Gastroesophageal sphincter (tissue), 4 donors: Measurements from ENCODE around the gene KIF12. TPM values are rescaled to one million over a fixed set of nuclear protein-coding genes. Genes with fewer than 3 reads are reported as not detected.

Source experiments
- ATAC-seq: fragments of 150-250 bp; one replicate; pipeline ENCODE4 v1.9.1; 2016; ENCODE audit warnings: mild to moderate bottlenecking, moderate library complexity
- H3K27ac ChIP-seq, 4 donors: fragments of 200-600 bp; sonication (generic) in 3 of 4; 1 replicate in 3 of 4; 2 replicates in 1 of 4; pipeline ENCODE4 v1.5.1; 2016 to 2019
- H3K27me3 ChIP-seq: fragments of 200-600 bp; sonication (generic); one replicate; pipeline ENCODE4 v1.5.1; 2019
- H3K36me3 ChIP-seq, 2 donors: fragments of 200-600 bp; sonication (generic); one replicate each; pipeline ENCODE4 v1.5.1; 2019; ENCODE audit warnings: control low read depth in 1 of 2
- H3K4me1 ChIP-seq, 3 donors: fragments of 200-600 bp; sonication (generic); 1 replicate in 2 of 3; 2 replicates in 1 of 3; pipeline ENCODE4 v1.5.1; 2016 to 2019; ENCODE audit warnings: control low read depth in 2 of 3
- H3K4me3 ChIP-seq, 2 donors: fragments of 200-600 bp; sonication (generic); one replicate each; pipeline ENCODE4 v1.5.1; 2019; ENCODE audit warnings: mild to moderate bottlenecking in 1 of 2, moderate library complexity in 1 of 2
- H3K9me3 ChIP-seq, 3 donors: fragments of 200-600 bp; sonication (generic); one replicate each; pipeline ENCODE4 v1.5.1; 2017 to 2019; ENCODE audit warnings: control low read depth in 2 of 3
- CTCF ChIP-seq, 4 experiments: fragments of 200-600 bp in 2 of 4; fragments of 450-650 bp in 2 of 4; sonication (generic) in 1 of 4; IDR thresholded peaks; one replicate each; pipeline ENCODE4 v1.5.1; 2017 to 2019; ENCODE audit warnings: antibody characterized with exemption in 4 of 4, mild to moderate bottlenecking in 2 of 4, moderate library complexity in 2 of 4
- EP300 ChIP-seq: sonication (generic); formaldehyde crosslinking; IDR thresholded peaks from one replicate; pipeline ENCODE4 v1.6.1; 2017; ENCODE audit warnings: antibody characterized with exemption, mild to moderate bottlenecking
- POLR2A ChIP-seq, 2 donors: fragments of 450-650 bp; IDR thresholded peaks; one replicate each; pipeline ENCODE4 v1.6.1; 2017; ENCODE audit warnings: antibody characterized with exemption in 2 of 2, mild to moderate bottlenecking in 2 of 2, moderate library complexity in 1 of 2
- POLR2AphosphoS5 ChIP-seq: sonication (generic); formaldehyde crosslinking; IDR thresholded peaks from one replicate; pipeline ENCODE4 v1.6.1; 2017; ENCODE audit warnings: antibody characterized with exemption
- WGBS, 2 donors: methylation state at CpG; one replicate each; pipeline ENCODE4 v1.1.5; 2018; ENCODE audit warnings: low coverage in 1 of 2; 5-methylcytosine and 5-hydroxymethylcytosine counted together
- total RNA-seq, 4 donors: library from RNA; depleted of rRNA; stranded (reverse); fragments of >200 nt; gene quantifications; one replicate each; pipeline ENCODE4 v1.1.0, GENCODE V29; 2016

KIF12 gene
- total RNA-seq, 4 donors from 2014 or later: not detected

- H3K36me3 ChIP-seq: no peaks in the 10 kb centered on the region
- TF ChIP-seq POLR2AphosphoS5 (no peak), CTCF (IDR thresholded peaks at IDR 0.05) (no peak), EP300 (no peak), POLR2A (IDR thresholded peaks at IDR 0.05) (no peak)
- H3K9me3 ChIP-seq: no peaks in the 10 kb centered on the region
- no peak overlapping the region for H3K27ac ChIP-seq
- no peak overlapping the region for H3K4me3 ChIP-seq
- H3K27me3 ChIP-seq: peaks cover 66% of the 10 kb centered on the region
- WGBS, 2 donors: 85 to 89% methylated on average over 6 to 7 of the region's 9 CpGs
- H3K4me1 ChIP-seq: peaks cover 0 to 19% (median 9%) of the 10 kb centered on the region in 3 donors
- no peak for ATAC-seq
These were observed 16.6 kb upstream of the KIF12 start for GRCh38 chr9:114115654-114116125.

GRCh38 chr9:114114364-114114763 is 15.3 kb upstream of the KIF12 start:
- ATAC-seq: no peak
- no peaks in the 10 kb centered on the region for H3K9me3 ChIP-seq
- TF ChIP-seq POLR2AphosphoS5: no peak
- no peak for TF ChIP-seq POLR2A (IDR thresholded peaks at IDR 0.05)
- no peak for TF ChIP-seq CTCF (IDR thresholded peaks at IDR 0.05)
- TF ChIP-seq EP300: no peak
- no peaks in the 10 kb centered on the region for H3K36me3 ChIP-seq
- H3K27me3 ChIP-seq: peaks cover 62% of the 10 kb centered on the region
- 44 to 64% methylated on average over 2 of the region's 2 CpGs for WGBS, 2 donors
- H3K4me1 ChIP-seq: peaks cover 0 to 19% (median 9%) of the 10 kb centered on the region in 3 donors
- no peak overlapping the region for H3K4me3 ChIP-seq
- no peak overlapping the region for H3K27ac ChIP-seq

GRCh38 chr9:114112778-114113584 is 13.9 kb upstream of the KIF12 start:
- Histone ChIP-seq H3K9me3 (no peaks in the 10 kb centered on the region), H3K27me3 (peaks cover 48% of the 10 kb centered on the region), H3K4me3 (no peak overlapping the region), H3K4me1 (peaks cover 0 to 19% (median 9%) of the 10 kb centered on the region in 3 donors), H3K27ac (peak overlapping the region in 2 of 4 donors; percentile 24 to 43), H3K36me3 (no peaks in the 10 kb centered on the region)
- TF ChIP-seq POLR2AphosphoS5 (peak; percentile 41), CTCF (IDR thresholded peaks at IDR 0.05) (no peak)
- 20 to 32% methylated on average over 1 to 4 of the region's 10 CpGs for WGBS, 2 donors
- peak; percentile 74 for ATAC-seq

DNA sequence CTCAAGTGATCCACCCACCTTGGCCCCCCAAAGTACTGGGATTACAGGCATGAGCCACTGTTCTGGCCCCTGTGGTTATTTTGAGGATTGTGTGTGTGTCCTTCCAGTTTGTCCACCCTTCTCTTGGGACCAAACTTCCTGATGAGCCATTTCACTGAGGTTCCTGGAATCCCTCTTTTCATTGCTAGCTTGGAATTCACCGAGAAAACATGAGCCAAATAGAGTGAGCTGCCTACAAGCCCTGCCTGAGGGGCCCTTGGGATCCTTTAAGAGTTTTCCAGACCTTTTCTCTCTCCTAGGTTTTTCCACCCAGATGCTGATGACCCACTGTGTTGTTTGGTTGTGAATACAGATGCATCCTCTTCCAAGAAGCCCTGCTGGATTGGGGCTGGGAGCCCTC is 13.2 kb upstream of the KIF12 start:
- TF ChIP-seq CTCF (IDR thresholded peaks at IDR 0.05) (no peak), POLR2AphosphoS5 (peak; percentile 43)
- H3K9me3 ChIP-seq: no peaks in the 10 kb centered on the region
- H3K36me3 ChIP-seq: no peaks in the 10 kb centered on the region
- H3K4me1 ChIP-seq: peaks cover 0 to 19% (median 9%) of the 10 kb centered on the region in 3 donors
- H3K27me3 ChIP-seq: peaks cover 42% of the 10 kb centered on the region
- no peak for ATAC-seq
- WGBS, 2 donors: no CpG with 5 or more reads among the region's 1 CpG
- H3K4me3 ChIP-seq: no peak overlapping the region
- no peak overlapping the region for H3K27ac ChIP-seq

GRCh38 chr9:114110180-114110579 is 11.1 kb upstream of the KIF12 start:
- Histone ChIP-seq H3K9me3 (no peaks in the 10 kb centered on the region), H3K27ac (no peak overlapping the region), H3K4me3 (no peak overlapping the region), H3K36me3 (no peaks in the 10 kb centered on the region), H3K27me3 (peaks cover 21% of the 10 kb centered on the region), H3K4me1 (peaks cover 0 to 19% (median 5%) of the 10 kb centered on the region in 3 donors)
- TF ChIP-seq POLR2AphosphoS5 (peak; percentile 28), EP300 (no peak)
- 63 to 77% methylated on average over 2 of the region's 2 CpGs for WGBS, 2 donors
- no peak for ATAC-seq
